Raji (cell line): ENCODE results near the gene RAF1.

ENCODE experiments used
- POLR2A ChIP-seq: IDR thresholded peaks from 2 replicates; pipeline ENCODE4 v1.6.1; 2011; ENCODE audit warnings: low read depth, low read length, control low read depth; ENCODE audit not compliant: insufficient read depth

The RAF1 gene

DNA sequence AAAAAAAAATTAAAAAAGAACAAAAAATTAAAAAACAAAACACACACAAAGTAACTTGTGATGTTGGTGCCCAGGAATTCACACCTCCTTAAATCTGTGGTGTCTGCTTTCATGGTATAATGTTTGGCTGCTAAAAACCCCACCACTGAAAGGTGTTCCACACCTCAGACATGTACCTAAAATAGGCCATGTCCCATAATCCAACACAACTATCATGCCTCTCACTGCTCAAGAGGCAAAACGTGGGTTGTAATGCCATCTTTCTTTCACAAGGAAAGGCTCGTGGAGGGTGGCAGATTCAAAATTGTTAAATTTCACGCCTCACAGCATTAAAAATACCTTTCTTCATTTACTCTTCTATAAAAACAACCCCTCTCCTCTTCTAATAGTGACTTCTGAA, 77.5 kb downstream of the RAF1 start:
- no peak for TF ChIP-seq POLR2A

DNA sequence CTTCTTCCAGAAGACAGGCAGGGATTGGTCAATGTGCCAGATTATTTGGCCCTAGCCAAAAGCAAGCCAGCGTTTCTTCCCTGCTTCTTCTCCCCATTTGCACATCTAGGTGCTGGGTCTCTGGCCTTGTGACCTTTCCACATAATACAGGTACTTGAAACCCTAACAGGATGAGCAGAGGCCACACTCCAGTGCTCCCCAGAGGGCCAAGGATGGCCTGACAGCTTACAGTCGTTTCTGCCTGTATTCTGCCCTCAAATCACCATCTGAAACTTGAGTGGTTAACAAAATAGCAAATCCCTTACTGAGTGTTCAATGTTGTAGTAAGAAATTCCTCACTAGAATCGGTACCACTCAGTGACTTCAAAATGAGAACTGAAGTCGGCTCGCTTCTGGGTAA, 77.9 kb downstream of the RAF1 start:
- TF ChIP-seq POLR2A: no peak

DNA sequence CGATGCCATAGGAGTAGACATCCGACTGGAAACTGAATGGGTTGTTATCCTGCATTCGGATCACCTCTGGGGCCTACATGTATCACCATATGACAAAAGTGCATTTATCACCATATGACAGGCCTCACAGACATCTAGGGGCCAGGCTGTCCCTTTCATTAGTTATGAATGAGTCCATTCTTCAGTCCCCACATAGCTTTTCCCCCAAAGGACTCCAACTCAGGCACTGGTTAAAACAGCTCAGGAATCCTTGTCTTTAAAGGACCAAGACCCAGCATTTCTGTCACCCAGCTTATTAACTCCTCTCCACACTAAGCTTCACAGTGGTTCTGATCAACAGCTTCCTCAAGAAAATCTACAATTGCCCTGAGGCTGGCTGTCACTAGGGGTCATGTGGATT, 78.7 kb downstream of the RAF1 start:
- TF ChIP-seq POLR2A: no peak

DNA sequence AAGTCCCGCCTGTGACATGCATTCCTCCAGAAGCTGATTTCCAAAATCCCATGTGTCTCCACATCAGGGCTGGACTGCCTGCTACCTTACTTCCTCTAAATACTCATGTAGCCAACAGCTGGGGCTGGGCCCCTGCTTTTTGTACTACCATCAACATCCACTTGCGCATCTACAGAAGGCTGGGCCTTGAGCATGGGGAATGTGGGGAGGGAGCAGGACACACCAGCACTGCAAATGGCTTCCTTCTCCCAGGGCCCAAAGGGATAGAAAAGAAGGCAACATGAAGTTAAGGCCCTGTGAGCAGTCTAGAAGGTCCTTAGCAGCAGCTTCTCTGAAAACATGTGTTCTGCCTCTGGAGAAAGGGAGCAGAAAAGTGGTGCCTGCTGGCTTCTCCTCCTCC, 79.8 kb downstream of the RAF1 start:
- no peak for TF ChIP-seq POLR2A

DNA sequence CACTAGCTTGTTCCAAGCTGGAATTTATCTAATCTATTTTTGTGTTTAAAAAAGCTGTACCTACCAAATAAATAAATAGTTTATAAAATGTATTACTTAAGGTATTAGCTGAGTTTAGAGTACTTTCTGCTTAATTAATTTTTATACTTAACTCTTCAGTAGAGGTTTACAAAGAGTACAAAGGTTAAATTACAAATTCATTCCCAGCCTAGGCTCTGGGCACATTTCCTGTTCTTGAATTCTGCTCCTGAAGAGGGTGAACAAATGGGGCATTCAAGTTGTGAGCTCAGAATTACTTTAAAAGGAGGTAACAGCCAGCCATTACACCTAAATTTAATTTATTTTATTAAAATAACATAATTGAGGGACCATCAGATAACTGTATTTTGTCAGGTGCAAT, 80.6 kb downstream of the RAF1 start:
- TF ChIP-seq POLR2A: no peak

DNA sequence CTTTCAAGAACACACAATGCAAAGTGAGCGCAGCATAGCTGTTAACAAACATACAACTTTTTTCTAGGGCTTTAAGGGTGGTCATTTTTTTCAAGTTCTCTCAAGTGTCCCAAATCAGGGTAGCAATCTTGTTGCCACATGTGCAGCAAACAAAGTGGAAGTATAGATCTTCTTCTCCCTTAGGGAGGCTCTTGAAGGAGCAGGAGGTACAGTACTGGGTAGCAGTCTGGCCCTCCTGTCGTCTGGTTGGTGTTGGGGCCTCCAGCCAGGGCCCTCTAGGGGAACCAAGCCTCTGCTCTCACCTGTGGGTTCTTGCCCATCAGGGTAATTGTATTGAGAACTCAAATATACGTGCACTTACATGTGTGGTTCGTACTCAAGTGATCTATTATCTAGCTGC, 81.2 kb downstream of the RAF1 start:
- TF ChIP-seq POLR2A: no peak

DNA sequence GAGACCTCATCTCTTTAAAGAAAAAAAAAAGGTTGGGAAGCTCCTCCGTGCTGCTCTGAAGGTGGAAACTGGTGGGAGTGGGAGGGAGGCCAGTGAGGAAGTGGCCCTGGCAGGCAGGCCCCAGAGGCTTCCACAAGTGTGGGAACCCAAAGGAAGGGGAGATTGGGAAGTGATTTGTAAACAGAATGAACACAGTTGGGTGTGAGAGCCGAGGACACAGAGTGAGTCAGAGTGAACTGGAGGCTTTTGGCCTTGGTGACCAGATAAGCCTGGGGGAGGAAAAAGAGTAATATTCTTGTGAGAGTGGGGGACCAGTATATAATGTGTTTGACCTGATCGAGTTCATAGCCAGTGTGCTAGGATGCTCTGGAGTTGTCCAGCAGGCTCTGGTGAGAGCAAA, 84.0 kb downstream of the RAF1 start:
- TF ChIP-seq POLR2A: no peak

DNA sequence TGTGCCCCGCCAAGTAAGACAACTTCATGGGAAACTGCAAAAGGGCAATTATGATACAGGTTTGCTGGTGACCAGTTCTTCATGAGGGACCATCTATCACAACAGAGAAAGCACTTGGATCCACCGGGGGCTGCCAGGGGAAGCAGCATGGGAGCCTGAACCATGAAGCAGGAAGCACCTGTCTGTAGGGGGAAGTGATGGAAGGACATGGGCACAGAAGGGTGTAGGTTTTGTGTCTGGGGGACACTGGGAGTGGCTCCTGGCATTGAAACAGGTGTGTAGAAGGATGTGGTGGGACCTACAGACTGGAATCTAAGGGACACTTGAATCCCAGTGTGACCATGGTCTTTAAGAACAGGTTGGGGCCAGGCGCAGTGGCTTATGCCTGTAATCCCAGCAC, 84.5 kb downstream of the RAF1 start:
- no peak for TF ChIP-seq POLR2A

DNA sequence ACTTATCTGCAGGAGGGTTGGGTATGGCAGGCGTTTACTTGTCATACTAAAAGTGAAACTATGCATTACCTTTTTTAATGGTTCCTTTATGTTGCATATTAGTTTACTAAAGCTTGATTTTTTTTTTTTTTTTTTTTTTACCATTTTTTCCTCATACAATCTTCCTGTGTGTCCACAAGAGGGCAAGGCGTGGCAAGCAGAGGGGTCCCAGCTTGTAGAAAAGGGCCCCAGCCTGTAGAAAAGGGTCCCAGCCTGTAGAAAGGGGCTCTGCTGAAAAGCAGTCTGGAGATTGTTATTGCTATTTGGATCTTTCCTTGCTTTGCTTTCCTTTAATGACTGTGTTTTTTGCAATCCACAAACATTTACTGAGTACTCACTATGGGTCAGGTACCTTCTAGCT, 85.2 kb downstream of the RAF1 start:
- no peak for TF ChIP-seq POLR2A

DNA sequence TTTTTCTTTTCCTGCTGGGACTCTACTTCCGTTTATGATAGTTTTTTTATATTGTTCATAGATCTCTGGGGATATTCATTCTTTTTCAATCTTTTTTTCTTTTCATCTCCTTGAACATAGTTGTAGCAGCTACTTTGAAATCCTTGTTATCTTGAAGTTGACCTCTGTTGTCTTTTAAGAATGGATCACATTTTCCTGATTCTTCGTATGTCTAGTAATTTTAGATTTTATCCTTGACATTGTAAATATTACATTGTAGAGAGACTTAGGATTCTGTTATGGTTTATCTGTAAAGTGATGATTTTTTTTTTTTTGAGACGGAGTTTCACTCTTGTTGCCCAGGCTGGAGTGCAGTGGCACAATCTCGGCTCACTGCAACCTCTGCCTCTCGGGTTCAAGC, 86.5 kb downstream of the RAF1 start:
- no peak for TF ChIP-seq POLR2A

DNA sequence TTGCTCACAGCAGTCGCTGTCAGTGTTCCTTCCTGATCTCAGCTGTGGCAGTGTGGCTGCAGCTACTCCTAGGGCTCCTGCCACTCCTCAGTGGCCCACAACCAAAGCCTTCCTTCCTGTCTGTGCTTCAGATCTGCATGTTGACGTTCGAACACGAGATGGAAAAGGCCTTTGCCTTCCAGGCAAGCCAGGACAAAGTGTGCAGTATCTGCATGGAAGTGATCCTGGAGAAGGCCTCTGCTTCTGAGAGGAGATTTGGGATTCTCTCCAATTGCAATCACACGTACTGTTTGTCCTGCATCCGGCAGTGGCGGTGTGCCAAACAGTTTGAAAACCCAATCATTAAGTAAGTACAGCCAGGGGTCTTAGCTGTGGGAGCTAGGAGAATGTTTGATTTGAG, 89.3 kb downstream of the RAF1 start:
- no peak for TF ChIP-seq POLR2A

DNA sequence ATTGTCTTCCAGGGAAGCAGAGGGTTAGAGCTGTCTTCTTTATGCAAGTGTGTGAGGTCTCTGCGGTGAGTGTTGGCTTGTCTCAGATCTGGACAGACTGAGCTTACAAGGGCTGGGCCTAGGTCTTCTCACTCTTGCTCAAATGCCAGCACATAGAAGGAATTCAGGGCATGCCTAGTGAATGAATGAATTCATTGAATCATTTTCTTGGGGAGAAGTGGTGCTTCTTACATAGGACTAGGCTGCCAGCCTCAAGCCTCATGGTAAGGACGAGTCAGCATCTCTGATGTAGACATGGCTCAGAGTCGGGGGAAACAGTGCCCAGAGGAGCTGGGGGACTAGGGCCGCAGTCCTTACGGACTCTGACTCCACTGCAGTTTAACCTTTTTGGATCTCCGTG, 89.8 kb downstream of the RAF1 start:
- TF ChIP-seq POLR2A: no peak

DNA sequence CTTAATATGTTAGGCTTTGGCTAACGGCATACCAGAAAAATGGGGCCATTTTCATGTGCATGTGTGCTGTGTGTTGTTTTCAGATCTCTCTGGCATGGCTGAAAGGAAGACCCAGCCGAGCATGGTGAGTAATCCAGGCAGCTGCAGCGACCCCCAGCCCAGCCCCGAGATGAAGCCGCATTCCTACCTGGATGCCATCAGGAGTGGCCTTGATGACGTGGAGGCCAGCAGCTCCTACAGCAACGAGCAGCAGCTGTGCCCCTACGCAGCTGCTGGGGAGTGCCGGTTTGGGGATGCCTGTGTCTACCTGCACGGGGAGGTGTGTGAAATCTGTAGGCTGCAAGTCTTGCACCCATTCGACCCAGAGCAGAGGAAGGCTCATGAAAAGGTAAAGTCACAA, 91.9 kb downstream of the RAF1 start:
- TF ChIP-seq POLR2A: no peak

DNA sequence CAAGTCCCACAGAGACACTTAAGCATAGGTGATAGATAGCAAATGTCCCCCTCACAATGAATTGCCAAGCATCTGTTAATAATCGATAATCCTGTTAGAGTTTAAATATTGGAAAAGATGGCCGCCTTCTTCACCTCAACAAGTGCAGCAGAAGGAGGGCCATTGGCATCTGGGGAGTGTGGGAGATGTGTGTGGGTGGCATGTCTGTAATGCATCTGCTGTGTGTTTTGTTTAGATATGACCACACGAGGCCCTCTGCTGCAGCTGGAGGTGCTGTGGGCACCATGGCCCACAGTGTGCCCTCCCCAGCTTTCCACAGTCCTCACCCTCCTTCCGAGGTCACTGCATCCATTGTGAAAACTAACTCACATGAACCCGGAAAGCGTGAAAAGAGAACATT, 94.1 kb downstream of the RAF1 start:
- TF ChIP-seq POLR2A: no peak

DNA sequence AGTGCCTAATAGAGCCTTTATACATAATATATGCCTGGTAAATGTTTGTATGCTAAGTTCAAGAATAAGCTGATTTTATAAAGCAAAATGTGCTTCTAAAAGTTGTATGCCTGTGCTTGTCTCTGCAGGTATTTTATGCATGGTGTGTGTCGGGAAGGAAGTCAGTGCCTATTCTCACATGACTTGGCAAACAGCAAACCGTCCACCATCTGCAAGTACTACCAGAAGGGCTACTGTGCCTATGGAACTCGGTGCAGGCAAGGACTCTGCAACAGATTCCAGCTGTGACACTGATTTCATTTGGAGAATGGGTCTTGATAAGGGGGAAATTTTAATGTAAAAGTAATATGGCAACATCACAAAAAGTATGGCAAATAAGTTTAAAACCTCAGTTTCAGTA, 95.2 kb downstream of the RAF1 start:
- no peak for TF ChIP-seq POLR2A

DNA sequence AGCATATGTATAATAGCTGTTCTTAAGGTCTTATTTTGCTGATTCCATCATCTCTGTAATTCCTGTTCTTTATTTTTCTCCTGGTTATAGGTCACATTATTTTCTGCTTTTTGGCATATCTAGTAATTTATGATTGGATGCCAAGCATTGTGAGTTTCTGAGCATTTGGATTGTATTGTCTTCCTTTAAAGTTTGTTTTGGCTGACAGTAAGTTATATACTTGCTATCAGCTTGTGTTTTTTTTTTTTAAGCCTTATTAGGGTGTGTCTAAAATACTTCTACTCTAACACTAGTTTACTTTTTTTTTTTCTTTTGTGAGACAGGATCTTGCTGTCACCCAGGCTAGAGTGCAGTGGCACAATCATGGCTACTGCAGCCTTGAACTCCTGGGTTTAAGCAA, 96.9 kb downstream of the RAF1 start:
- no peak for TF ChIP-seq POLR2A

DNA sequence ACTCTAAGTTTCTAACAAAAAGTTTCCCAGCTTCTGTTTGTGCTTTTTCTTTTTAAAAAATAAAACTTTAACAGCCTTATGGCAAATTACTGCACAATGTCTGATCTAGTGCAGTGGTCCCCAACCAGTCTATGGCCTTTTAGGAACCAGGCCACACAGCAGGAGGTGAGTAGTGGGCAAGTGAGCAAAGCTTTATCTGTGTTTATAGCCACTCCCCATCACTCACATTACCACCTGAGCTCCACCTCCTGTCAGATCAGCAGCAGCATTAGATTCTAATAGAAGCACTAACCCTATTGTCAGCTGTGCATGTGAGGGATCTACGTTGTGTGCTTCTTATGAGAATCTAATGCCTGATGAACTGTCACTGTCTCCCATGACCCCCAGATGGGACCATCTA, 101.5 kb downstream of the RAF1 start:
- no peak for TF ChIP-seq POLR2A

DNA sequence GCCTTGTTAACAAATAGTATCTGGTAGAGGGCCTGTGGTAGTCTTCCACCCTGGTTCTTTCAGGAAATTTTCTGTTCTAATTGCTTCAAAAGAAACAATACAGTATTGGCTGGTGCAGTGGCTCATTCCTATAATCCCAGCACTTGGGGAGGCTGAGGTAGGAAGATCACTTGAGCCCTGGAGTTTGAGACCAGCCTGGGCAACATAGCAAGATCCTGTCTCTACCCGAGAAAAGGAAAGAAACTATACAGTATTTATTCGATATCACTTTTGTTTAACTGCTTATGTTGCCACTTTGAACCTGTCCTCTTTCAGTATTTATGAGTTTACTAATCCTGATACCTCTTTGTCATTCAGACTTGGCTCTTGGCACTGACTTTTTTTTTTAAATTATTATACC, 102.5 kb downstream of the RAF1 start:
- no peak for TF ChIP-seq POLR2A
